Measurements from ENCODE around the gene EEF2.
"Not testable (repeated sequence)": the region's sequence is repeated elsewhere in the genome, so short reads cannot be mapped to it uniquely, and the experiment has no call there.

Gene EEF2

GRCh38 chr19:4013886-4014540 is 28.8 kb upstream of the EEF2 start:
- Histone ChIP-seq H3K9me3 (no peaks in the 10 kb centered on the region), H3K4me1 (ENCODE audit: control insufficient read depth in 1 of 2, insufficient read depth in 1 of 2, low read depth in 1 of 2, low read length in 1 of 2) (peaks cover 8 to 11% of the 10 kb centered on the region in 2 experiments), H3K36me3 (peaks cover 81% of the 10 kb centered on the region), H3K27me3 (no peaks in the 10 kb centered on the region), H3K27ac (no peak overlapping the region), H3K4me3 (ENCODE audit: low read depth in 1 of 2, low read length in 1 of 2) (no peak overlapping the region)
- TF ChIP-seq CTCF (IDR thresholded peaks at IDR 0.05), result no peak

- Histone ChIP-seq H3K27ac (no peak overlapping the region), H3K9me3 (no peaks in the 10 kb centered on the region), H3K4me3 (ENCODE audit: low read depth in 1 of 2, low read length in 1 of 2) (no peak overlapping the region), H3K36me3 (peaks cover 74% of the 10 kb centered on the region), H3K4me1 (ENCODE audit: control insufficient read depth in 1 of 2, insufficient read depth in 1 of 2, low read depth in 1 of 2, low read length in 1 of 2) (peaks cover 17 to 20% of the 10 kb centered on the region in 2 experiments), H3K27me3 (no peaks in the 10 kb centered on the region)
- no peak for TF ChIP-seq CTCF (IDR thresholded peaks at IDR 0.05)
These were observed 27.8 kb upstream of the EEF2 start for GRCh38 chr19:4012975-4013634.

GRCh38 chr19:4012092-4012974 is 27.1 kb upstream of the EEF2 start:
- H3K9me3 ChIP-seq, result no peaks in the 10 kb centered on the region
- H3K4me3 ChIP-seq (ENCODE audit: low read depth in 1 of 2, low read length in 1 of 2), result no peak overlapping the region
- peaks cover 68% of the 10 kb centered on the region for H3K36me3 ChIP-seq
- no peaks in the 10 kb centered on the region for H3K27me3 ChIP-seq
- H3K27ac ChIP-seq, result no peak overlapping the region
- H3K4me1 ChIP-seq (ENCODE audit: control insufficient read depth in 1 of 2, insufficient read depth in 1 of 2, low read depth in 1 of 2, low read length in 1 of 2), result peaks cover 19 to 22% of the 10 kb centered on the region in 2 experiments
- TF ChIP-seq CTCF (IDR thresholded peaks at IDR 0.05), result no peak

GRCh38 chr19:4011430-4011829 is 26.2 kb upstream of the EEF2 start:
- H3K4me3 ChIP-seq (ENCODE audit: low read depth in 1 of 2, low read length in 1 of 2); H3K27me3 ChIP-seq; H3K9me3 ChIP-seq; H3K27ac ChIP-seq: not testable (repeated sequence)
- Histone ChIP-seq H3K4me1 (ENCODE audit: control insufficient read depth in 1 of 2, insufficient read depth in 1 of 2, low read depth in 1 of 2, low read length in 1 of 2) (peaks cover 25 to 29% of the 10 kb centered on the region in 2 experiments), H3K36me3 (peaks cover 59% of the 10 kb centered on the region)

GRCh38 chr19:4010808-4011110 is 25.5 kb upstream of the EEF2 start:
- Histone ChIP-seq H3K4me1 (ENCODE audit: control insufficient read depth in 1 of 2, insufficient read depth in 1 of 2, low read depth in 1 of 2, low read length in 1 of 2) (peaks cover 25 to 30% of the 10 kb centered on the region in 2 experiments), H3K27ac (no peak overlapping the region), H3K36me3 (peaks cover 52% of the 10 kb centered on the region), H3K4me3 (ENCODE audit: low read depth in 1 of 2, low read length in 1 of 2) (no peak overlapping the region), H3K9me3 (no peaks in the 10 kb centered on the region), H3K27me3 (no peaks in the 10 kb centered on the region)
- TF ChIP-seq CTCF (IDR thresholded peaks at IDR 0.05), result no peak
